Stimulated activated CD4-positive, alpha-beta T cell treated with anti-CD3 and anti-CD28 coated beads, Interleukin-1b, Interleukin-23, amount 100 ng/mL, for 1 hour (primary cell): ENCODE measurements around the gene CAPSL.
"Not testable (repeated sequence)": the region's sequence is repeated elsewhere in the genome, so short reads cannot be mapped to it uniquely, and the experiment has no call there.

Experiments
- DNase-seq, 2 donors: peaks; one replicate each; pipeline ENCODE4 v3.0.0-alpha.2; 2020; ENCODE audit warnings: low read depth in 2 of 2

Gene CAPSL

DNA sequence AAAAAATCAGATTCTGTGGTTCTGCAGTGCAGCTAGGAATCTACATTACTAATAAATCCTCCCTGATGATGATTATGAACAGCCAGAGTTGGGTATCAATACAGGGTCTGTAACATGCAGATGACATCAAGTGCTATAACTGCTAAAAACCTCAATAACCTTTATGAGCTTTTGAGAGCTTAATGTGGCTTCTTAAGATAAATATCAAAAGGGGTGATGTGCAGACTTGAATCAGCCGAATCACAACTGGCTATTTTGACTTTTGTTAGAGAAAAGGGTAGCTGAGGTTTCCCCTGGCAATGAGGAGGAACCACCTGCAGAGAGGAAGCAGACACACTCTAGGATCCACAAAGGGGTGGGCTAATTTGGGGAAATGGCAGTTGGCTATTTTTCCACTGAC lies 30.2 kb downstream of the CAPSL start:
- DNase-seq, result no peak

DNA sequence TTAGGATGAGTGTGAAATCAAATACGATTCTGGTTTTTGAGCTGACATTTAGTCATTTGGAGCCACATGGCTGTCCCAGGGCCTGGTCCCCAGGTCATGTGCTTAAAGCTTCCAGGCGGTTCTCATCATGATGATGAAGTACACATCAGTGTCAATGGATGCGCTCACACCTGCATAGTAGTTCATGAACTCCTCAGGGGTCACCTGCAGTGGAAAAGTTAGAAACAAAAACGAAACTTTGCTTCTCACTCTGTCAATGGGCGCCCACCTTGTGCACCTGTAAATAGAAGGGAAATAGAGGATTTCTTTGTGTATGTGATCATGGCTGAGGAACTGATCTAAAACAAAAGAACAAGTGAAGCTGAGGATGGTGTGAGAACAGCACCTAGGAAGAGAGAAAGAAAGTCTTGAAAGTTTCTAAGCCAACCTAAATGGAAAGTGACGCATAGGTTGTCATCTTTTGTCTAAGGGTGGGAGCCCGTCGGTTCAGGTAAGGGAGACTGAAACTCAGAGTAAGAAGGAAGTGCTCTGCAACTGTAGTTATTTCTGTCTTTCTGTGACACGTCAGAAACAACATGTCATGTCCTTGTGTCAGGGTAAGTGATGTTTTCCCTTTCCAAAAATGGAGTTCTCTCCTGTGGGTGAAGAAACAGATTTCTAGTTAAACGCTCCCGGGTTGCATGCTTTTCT lies 33.8 kb downstream of the CAPSL start:
- no peak for DNase-seq

DNA sequence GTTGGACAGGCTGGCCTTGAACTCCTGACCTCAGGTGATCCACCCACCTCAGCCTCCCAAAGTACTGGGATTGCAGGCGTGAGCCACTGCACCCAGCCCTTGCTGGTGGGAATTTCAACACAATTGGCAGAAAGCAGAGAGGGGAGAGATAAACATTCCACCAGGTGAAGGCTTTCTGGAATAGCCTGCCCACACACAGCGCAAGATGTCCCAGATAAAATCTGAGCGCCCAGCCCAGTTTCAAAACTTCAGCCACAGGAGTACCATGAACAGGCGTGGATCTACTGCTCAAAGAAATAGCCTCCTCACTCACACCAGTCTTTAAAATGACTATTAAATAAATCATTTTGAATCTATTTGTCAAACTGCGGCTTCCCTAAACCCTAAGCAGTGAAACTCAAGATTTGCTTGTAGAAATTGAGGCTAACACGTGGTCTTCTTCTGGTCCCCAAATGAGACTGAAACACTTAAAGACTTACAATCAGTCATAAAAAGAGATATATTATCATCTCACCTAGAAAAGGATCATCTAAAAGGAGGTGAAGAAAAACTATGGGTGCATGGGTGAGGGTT lies 34.7 kb downstream of the CAPSL start:
- DNase-seq, result no peak

DNA sequence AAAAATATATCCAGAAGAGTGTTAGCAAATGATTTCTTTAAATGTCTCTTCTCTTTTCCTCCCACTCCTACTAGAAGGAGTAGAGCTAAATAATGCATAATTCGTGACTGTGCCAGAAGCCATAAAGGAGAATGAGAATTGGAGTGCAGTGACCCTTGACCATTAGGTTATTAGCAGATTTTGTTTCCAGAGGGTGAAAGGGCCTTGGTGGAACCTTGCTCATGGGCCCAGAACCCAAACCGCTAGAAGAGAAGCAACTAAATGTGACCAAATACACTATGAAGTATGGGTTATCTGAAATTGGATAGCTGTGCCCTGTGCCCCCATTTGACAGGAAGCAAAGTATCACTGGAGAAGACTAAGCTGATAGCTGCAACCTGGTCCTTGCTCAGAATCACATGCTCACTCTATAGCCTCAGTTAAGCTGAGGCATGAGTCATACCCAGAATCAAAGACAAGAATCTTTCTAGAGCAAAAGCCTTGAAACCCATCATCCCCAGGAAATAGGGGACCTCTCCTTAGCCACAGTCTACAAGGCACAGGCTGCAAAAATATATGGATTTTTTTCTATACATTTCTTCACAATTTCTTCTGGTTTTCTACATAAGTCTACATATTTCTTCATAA lies 36.3 kb downstream of the CAPSL start:
- no peak for DNase-seq

DNA sequence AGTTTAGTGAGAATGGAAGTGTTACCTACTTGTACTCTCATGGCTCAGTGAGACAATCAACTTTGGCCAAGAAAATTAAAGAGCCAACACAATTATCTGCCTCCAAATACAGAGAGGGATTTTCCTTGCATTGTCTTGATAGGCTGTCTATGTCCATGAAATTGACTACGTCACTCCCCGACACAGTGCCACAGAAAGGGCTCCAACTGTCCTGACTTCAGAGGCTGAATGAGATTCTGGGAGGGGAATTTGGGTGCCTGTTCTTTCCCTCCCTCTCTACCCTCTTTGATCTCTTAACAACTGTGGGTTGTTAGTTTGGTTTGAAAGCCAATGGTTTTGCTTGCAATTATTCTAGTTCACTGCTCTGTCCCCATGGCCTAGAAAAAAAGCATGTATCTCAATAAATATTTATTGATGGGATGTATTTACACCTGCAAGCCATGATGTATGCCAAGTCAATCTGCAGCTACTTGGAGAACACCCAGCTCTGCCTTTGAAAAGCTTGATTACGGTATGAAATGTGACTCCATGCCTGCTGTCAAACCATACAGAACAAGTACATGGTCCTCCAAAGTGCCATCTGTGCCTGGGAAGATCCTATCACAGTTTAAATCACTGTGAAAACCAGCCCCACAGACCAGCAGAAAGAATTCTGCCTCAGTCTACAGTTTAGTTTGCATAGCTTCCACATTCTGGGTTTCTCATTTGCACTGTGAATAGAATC lies 37.3 kb downstream of the CAPSL start:
- DNase-seq, result no peak

DNA sequence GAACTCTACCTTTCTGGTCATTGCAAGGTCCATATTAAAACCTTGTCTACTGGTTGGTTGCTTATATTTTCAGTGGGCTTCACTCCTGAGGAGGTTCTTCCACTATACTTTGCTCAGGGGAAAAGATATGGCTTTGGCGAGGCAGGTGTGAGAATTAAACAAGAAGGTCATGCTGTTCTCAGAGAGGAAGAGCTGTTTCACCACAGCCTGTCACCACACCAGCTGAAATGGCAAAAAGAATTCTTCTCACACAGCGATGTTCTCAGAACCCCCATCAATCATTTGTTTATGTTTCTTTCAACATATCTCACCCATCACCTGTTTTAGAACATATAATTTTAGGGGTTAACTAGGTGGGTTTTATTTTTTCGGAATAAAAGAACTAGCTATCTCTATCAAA lies 38.6 kb downstream of the CAPSL start:
- no peak for DNase-seq

DNA sequence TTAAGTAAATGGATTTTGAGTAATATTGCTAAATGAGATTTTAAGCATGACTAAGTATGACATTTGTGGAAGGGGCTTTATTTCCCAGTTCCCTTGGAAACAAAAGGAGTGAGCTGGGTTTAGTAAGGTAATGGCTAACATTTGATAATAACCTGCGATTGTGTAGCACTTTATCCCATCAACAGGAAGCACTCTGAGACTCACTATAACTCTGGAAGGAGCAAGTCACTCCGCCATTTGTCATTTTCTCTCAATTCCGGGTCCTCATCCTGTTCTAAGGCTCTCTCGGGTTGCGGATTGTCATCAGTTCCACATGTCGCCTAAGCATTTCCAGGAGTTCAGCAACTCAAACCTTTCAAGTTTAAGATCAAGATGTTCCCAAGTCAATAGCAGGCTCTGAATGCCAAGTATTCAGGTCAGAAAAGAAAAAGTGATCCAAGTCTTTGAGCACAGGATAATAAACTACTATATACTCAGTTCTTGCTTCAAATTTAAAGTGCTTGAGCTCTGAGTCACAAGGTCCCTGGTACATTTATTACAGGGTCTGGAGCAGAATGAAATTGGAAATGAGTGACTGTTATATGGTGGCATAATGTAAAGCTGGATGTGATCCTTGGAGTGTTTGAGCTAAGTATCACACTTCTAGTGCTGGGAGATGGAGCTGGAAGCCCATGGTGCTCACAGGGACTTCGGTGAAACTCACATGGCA lies 39.3 kb downstream of the CAPSL start:
- no peak for DNase-seq

DNA sequence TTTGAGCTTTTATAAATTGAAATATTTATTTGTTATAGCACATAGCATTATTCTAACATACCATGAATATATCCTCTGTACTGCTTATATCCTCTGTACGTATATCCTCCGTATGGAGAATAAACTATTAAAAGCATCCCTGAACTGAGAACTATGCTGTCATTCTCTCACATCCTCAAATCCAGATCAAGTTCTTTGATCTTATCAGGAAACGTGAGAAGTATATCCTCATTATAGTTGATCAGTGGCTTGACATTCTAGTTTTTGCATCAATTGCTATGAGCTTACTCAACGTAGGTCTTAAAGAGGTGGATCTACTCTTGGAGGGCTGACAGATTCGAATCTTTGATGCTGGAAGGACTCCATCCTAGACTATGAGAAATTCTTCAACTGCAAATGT lies 44.3 kb downstream of the CAPSL start:
- no peak for DNase-seq

DNA sequence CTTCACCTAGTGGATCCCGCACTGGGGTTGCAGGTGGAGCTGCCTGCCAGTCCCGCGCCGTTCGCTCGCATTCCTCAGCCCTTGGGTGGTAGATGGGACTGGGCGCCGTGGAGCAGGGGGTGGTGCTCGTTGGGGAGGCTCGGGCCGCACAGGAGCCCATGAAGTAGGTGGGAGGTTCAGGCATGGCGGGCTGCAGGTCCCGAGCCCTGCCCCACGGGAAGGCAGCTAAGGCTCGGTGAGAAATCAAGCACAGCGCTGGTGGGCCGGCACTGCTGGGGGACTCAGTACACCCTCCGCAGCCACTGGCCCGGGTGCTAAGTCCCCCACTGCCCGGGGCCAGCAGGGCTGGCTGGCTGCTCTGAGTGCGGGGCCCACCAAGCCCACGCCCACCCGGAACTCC lies 45.6 kb downstream of the CAPSL start:
- DNase-seq, result not testable (repeated sequence)

DNA sequence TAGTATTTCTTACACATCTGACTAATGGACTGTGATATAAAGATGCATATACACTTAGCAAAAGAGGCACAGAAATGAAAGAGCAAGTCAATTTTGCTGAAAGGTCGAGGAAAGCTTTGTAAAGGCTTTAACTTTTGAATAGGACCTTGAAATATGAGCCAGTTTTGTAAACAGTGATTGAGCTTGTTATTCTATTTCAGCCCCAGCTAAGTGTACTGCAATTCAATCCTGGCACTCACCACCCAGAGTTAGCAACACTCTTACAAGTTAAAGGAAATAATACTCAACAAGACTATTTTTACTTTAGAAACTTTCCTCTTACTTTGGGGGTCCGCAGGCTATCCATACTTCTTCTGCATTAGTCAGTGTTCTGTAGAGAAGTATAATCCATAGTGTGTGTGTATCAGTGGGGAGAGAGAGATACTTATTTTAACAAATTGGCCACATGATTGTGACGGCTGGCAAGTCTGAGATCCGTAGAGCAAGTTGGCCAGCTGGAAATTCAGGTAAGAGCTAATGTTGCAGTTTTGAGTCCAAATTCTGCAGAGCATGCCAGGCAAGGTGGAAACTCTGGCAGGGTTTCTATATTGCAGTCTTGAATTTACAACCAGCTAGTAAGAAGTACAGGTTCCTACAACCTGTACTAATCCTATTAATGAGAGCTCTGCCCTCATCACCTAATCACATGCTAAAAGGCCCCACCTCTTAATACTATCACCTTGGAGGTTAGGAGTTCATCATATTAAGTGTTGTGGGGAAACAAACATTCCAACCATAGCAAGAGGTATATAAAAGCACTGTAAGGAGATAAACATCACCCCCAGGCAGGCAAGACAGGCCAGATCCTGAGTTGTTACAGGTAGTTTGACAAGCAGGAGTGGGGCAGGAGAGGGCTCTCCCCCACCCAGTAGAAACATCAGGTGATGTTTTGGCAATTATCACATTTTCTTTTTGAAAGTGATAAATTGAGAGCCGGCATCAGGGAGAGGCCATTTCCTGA lies 48.1 kb downstream of the CAPSL start:
- DNase-seq, result no peak

DNA sequence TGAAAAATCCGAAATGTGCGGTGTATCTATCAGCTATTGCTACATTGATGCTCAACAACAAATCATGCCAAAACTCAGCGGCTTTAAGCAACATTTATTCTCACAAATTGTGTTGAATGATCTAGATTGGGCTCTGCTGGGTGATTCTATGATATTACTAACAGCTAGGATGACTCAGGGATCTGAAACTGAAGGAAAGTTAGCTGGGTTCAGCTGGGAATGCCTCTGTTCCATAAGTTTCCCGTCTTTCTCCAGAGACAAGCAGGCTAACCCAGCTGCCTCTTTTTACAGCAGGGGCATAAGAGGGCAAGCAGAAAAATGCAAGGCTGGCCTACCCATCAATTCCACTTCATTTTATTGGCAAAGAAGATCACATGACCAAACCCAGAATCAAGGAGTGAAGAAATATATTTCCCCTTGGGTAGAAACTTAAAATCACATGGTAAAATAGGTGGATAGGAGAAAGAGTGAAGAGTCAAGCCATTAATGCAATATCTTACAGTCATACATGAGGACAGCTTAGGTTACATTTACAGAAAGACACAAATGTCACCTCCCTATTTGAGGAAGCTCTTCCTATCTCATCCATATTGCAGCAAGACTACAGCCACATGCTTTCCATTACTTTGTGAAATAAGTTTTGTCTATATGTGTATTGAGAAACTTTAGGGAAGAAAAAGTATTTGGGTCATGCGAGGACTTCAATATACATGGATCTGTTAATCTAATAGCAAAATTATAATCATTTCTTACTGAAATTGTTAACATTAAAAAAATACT lies 50.9 kb downstream of the CAPSL start:
- DNase-seq, result no peak

DNA sequence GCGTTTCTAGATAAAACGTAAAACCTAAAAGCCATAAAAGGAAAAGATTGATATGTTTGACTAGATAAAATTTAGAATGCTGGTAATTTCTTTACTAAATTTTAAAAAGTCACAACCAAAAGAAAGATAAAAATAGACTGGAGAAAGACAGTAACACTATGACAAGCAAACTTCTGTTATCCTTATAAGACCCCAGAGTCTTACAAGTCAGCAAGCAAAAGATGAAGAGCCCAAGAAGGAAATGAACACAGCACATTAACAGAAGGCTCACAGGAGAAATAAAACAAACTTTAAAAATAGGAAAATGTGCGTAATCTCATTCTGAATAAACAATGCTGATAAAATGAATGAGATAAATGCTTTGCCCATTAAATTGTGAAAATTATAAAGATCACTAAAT lies 52.0 kb downstream of the CAPSL start:
- DNase-seq, result no peak

DNA sequence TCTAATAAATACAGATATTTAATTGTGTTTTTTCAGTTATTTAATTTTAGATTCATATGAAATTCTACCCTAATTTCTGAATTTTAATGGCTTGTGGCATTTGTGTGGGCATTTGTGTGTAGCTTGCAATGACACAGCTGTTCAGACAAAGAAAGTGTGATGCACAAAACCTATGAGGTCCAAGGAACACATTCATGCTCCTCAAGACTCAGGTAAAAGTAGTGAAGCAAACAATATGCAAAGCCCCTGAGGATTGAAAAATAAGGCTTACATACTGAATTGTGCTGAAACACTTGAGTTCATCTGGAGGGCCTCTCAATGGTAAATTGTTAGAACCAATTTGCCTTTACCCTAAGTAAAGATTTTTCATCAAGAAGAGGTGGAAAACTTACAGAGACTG lies 53.6 kb downstream of the CAPSL start:
- no peak for DNase-seq

DNA sequence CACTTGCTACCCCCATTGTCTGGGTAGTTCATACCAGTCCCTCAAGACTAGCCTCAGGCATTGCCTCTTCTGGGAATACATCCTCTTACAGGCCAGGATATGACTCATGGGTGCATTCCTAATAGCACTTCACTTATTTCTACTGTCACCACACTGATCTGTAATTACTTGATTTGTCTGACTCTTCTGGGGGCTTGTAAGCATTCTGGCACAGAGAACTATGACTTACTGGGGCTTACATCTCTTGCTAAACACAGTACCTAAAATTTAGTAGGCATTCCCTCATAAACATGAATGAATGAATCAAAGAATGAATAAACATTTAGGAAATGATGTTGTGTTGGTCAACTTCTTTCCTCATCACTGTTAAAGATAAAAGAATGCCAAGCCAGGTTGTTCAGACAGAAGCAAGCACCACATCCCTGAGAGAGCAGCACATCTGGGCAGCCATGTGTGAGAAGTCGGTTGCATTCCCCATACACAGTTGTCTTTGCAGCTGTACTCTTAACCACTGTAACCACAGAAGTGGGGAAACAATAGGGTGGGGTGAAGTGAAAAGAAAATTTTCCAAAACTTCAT lies 54.1 kb downstream of the CAPSL start:
- no peak for DNase-seq

DNA sequence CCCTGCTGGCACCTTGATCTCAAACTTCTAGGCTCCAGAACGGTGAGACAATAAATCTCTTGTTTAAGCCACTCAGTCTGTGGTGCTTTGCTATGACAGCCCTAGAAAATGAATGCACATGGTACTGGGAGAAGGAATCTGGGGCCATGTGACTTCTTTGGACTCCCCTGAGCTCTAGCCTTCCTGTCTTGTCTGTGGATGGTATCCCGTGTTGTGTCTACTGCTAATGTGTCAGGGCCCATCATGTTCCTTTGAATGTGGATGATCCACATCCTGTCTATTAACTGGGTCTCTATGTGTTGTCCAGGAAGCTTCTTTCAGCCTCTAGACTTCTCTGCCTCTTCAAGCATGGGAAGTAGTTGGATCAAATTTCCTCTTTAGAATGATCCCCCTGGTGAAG lies 56.7 kb downstream of the CAPSL start:
- no peak for DNase-seq

DNA sequence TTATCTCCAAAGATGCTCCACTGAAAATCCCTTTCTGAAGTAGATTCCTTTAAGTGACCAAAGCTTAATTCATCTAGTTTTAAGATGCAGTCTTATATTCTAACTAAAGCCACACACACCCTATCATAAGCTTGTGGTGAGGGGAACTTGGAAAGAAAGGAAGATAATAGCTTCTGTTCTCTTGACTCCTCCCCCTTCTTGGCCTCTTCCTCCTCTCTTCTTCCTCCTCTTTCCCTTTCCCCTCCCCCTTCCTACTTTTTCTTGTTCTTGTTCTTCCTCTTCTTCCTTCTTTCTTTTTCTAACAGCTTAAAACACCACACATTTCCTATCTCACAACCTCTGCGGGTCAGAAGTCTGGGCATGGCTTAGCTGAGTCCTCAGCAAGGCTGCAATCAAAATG lies 58.3 kb downstream of the CAPSL start:
- no peak for DNase-seq

DNA sequence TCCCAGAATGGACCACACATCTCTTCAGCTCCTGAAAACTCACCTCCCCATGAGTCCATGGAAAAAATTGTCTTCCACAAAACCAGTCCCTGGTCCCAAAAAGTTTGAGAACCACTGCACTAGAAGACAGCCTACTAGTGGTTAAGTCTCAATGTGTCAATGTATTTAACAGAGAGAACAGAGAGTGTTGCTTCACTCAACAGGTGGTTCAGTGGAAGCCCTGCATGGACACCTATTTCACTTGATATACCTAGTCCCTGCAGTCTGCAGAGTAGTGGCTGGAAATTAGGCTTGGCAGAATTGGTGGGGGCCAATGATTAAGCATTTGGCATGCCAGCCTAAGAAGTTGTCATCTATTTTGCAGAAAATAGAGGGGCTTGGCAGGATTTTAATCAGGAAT lies 58.8 kb downstream of the CAPSL start:
- no peak for DNase-seq

DNA sequence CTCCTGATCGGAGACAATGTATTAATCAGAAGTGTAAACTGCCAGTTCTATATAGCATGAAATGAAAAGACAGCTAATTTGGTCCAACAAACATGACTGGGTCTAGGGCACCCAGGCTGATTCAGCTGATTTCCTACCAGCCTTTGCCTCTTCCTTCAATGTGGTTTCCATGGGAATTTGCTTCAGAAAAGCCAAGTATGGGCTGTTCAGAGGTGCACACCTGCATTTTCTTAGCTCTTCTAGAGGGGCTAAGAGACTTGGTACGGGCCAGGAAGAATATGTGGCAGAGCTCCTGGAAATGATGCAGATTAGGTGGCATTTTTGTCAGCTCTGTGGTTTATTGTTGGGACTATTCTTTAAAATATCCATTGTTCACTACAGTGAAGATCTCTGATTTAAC lies 59.3 kb downstream of the CAPSL start:
- no peak for DNase-seq

DNA sequence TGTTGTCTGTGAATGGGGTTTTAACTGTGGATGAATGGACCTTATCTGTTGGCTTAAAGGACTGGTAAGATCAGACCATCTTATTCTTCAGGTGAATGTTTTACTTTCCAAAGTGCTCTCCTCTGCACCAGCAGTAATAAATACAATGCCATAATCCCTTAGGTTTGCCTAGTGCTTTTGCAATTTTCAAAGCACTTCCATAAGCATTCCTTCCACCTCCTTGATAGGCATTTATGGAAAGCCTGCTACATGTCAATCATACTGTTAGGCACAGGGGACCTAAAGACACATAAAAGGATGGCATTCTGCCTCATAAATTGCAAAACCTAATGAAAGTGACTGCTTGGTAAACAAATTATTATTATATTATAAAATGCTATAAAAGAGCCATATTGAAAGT lies 60.3 kb downstream of the CAPSL start:
- no peak for DNase-seq

DNA sequence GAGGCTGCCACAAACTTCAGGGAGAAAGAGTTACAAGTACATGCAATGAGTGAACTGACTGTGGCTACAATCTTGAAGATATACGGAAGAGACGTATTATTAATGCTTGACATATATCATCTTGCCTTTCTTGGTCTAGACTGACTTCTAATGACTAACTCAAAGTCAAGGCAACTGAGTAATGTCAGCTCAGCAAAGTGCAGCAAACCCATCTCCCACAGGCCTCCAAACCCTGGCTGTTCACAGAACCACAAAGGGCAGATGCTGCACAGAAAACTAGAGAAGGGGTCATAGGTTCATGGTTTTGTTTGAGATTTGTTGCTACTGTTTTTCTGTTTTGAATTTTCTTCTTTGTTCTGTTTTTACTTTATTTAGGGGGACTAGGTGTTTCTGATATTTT lies 60.8 kb downstream of the CAPSL start:
- DNase-seq, result no peak
